MCF 10A (cell line): Measurements from ENCODE around the gene MBOAT2. TPM values are rescaled to one million over a fixed set of nuclear protein-coding genes. Genes with fewer than 3 reads are reported as not detected.

Experiments used
- BruUV-seq: library from RNA; stranded (reverse); fragments of 400-500 nt; replicated peaks from 2 replicates; lab custom pipeline; 2021; lab: Mats Ljungman, UMichigan
- CTCF ChIA-PET: fragments of 300-600 bp; sonication (Branson Sonifier 250); formaldehyde crosslinking; extraction: SDS; loops from one replicate; lab custom pipeline; 2021; ENCODE audit warnings: antibody characterized with exemption, inconsistent platforms; lab: Yijun Ruan, JAX
- POLR2A ChIA-PET: fragments of 300-600, 350-650 bp; sonication (Branson Sonifier 250); formaldehyde crosslinking; extraction: SDS; loops from one replicate; lab custom pipeline; 2020; ENCODE audit warnings: antibody characterized with exemption, inconsistent platforms; lab: Yijun Ruan, JAX
- DNase-seq: peaks from one replicate; pipeline ENCODE4 v3.0.0-alpha.2; 2018; ENCODE audit not compliant: unreplicated experiment
- H3K27ac Mint-ChIP-seq: one replicate; pipeline ENCODE4 v1.8.0; 2022; ENCODE audit warnings: mild to moderate bottlenecking, low read depth, mixed read lengths; ENCODE audit not compliant: unreplicated experiment
- H3K27me3 Mint-ChIP-seq: one replicate; pipeline ENCODE4 v1.8.0; 2022; ENCODE audit warnings: mixed read lengths; ENCODE audit not compliant: insufficient read depth, unreplicated experiment
- H3K36me3 Mint-ChIP-seq: one replicate; pipeline ENCODE4 v1.8.0; 2022; ENCODE audit warnings: mild to moderate bottlenecking, moderate library complexity, mixed read lengths; ENCODE audit not compliant: insufficient read depth, unreplicated experiment
- H3K4me1 Mint-ChIP-seq: one replicate; pipeline ENCODE4 v1.8.0; 2022; ENCODE audit warnings: mixed read lengths; ENCODE audit not compliant: insufficient read depth, unreplicated experiment
- H3K4me3 Mint-ChIP-seq: one replicate; pipeline ENCODE4 v1.8.0; 2022; ENCODE audit warnings: mild to moderate bottlenecking, moderate library complexity, mixed read lengths; ENCODE audit not compliant: unreplicated experiment
- H3K9me3 Mint-ChIP-seq: one replicate; pipeline ENCODE4 v1.8.0; 2022; ENCODE audit warnings: mixed read lengths; ENCODE audit not compliant: unreplicated experiment
- intact Hi-C: fragments of 100-400 bp; cut with micrococcal nuclease; formaldehyde crosslinking; loops from 2 replicates; pipeline ENCODE4 v1.14.1; 2022
- total RNA-seq: library from RNA; stranded (reverse); gene quantifications from 2 replicates; pipeline ENCODE4 v1.2.3, GENCODE V29; 2022
- TF ChIP-seq, protein P1 (sequence below): fragments of 200-600 bp; IDR thresholded peaks from one replicate; pipeline ENCODE4 v1.8.0; 2022; ENCODE audit warnings: antibody characterized with exemption, mild to moderate bottlenecking; ENCODE audit not compliant: unreplicated experiment

The MBOAT2 gene
- total RNA-seq, 1 experiment from 2014 or later: 34.7 TPM

DNA sequence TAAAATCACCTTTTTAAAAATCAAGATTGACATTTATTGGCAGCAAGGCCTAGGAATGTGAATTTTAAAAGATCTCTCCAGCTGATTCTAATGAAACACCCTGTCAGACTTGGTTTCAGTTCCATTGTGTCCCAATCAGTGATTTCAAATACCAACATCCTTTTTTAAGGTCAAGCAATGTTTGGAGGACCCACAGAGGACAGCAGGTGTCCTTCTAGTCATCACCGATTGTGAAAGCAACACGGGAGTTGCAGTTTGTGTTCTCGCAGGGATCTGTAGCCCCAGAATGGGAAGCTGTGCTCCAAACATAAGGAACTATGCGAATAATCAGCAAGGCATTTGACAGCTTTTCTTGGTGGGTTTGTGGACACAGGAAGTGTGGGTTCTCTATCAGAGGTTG is 161.6 kb downstream of the MBOAT2 start:
- Mint-ChIP-seq H3K36me3 (peaks cover 5% of the 10 kb centered on the region), H3K27ac (no peak overlapping the region), H3K9me3 (no peaks in the 10 kb centered on the region), H3K4me3 (no peak overlapping the region), H3K4me1 (no peaks in the 10 kb centered on the region), H3K27me3 (no peaks in the 10 kb centered on the region)
- BruUV-seq: no TSS peak
- TF ChIP-seq, protein P1, sequence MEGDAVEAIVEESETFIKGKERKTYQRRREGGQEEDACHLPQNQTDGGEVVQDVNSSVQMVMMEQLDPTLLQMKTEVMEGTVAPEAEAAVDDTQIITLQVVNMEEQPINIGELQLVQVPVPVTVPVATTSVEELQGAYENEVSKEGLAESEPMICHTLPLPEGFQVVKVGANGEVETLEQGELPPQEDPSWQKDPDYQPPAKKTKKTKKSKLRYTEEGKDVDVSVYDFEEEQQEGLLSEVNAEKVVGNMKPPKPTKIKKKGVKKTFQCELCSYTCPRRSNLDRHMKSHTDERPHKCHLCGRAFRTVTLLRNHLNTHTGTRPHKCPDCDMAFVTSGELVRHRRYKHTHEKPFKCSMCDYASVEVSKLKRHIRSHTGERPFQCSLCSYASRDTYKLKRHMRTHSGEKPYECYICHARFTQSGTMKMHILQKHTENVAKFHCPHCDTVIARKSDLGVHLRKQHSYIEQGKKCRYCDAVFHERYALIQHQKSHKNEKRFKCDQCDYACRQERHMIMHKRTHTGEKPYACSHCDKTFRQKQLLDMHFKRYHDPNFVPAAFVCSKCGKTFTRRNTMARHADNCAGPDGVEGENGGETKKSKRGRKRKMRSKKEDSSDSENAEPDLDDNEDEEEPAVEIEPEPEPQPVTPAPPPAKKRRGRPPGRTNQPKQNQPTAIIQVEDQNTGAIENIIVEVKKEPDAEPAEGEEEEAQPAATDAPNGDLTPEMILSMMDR: no peak
- ChIA-PET POLR2A (no interaction called here), CTCF (no interaction called here)
- DNase-seq: peak; percentile 5
- intact Hi-C loops: no loop called here

- ChIA-PET CTCF (interaction anchor here (0.6 kb wide), 1 partner anchor 291 kb away, joined by 3 read pairs; no protein-coding TSS in a partner anchor), POLR2A (no interaction called here)
- H3K36me3 Mint-ChIP-seq: no peaks in the 10 kb centered on the region
- no peak for DNase-seq
- no TSS peak for BruUV-seq
- no peaks in the 10 kb centered on the region for H3K27me3 Mint-ChIP-seq
- TF ChIP-seq, protein P1: no peak
- H3K27ac Mint-ChIP-seq: no peak overlapping the region
- intact Hi-C loops: no loop called here
- H3K9me3 Mint-ChIP-seq: no peaks in the 10 kb centered on the region
- H3K4me3 Mint-ChIP-seq: no peak overlapping the region
- peaks cover 5% of the 10 kb centered on the region for H3K4me1 Mint-ChIP-seq
Observed at GRCh38 chr2:8840475-8841091, 162.9 kb downstream of the MBOAT2 start.

- TF ChIP-seq, protein P1: no peak
Observed at GRCh38 chr2:8839189-8839965, 164.1 kb downstream of the MBOAT2 start.

DNA sequence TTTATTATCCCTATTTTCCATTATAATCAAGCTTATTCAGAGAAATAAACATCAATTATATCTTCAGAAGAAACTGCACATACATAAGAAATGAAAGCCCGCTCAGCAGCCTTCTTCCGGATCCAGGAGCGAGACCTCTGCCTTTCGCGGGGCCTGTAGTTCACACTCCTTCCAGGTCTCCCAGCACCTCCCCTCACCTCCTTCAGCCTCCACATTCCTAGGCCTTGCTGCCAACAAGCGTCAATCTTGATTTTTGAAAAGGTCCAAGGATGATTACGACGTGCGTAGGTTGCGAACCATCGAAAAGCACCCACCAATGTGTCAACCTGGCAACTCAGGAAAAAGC is 165.7 kb downstream of the MBOAT2 start:
- intact Hi-C loops: loop anchor here (2.0 kb wide), 1 partner anchor 33 kb away; no protein-coding TSS in a partner anchor
- peak overlapping the region; percentile 91 for H3K4me3 Mint-ChIP-seq
- TF ChIP-seq, protein P1: no peak
- H3K27me3 Mint-ChIP-seq: no peaks in the 10 kb centered on the region
- peak overlapping the region; percentile 97 for H3K27ac Mint-ChIP-seq
- POLR2A ChIA-PET: interaction anchor here (0.6 to 2.5 kb wide), 7 partner anchors 11 to 1480 kb away, joined by 3 to 36 read pairs (median 3); no protein-coding TSS in a partner anchor
- no peaks in the 10 kb centered on the region for H3K9me3 Mint-ChIP-seq
- BruUV-seq: no TSS peak
- no peak for DNase-seq
- CTCF ChIA-PET: interaction anchor here (0.8 to 2.0 kb wide), 2 partner anchors 14 to 22 kb away, joined by 3 to 6 read pairs; no protein-coding TSS in a partner anchor
- peaks cover 23% of the 10 kb centered on the region for H3K4me1 Mint-ChIP-seq
- H3K36me3 Mint-ChIP-seq: no peaks in the 10 kb centered on the region

More at GRCh38 chr2:8839189-8839965, 164.1 kb downstream of the MBOAT2 start:
- ChIA-PET POLR2A (no interaction called here), CTCF (no interaction called here)
- Mint-ChIP-seq H3K36me3 (no peaks in the 10 kb centered on the region), H3K4me1 (peaks cover 16% of the 10 kb centered on the region), H3K27me3 (no peaks in the 10 kb centered on the region), H3K9me3 (no peaks in the 10 kb centered on the region), H3K27ac (no peak overlapping the region), H3K4me3 (no peak overlapping the region)
- no TSS peak for BruUV-seq
- DNase-seq: no peak
- intact Hi-C loops: no loop called here
